NOMO-1 treated with dmso at 0.1 percent for 144 hours (cell line): Measurements from ENCODE around the gene GDF9.

ENCODE experiments used
- DNase-seq: peaks from one replicate; lab custom pipeline; 2025; ENCODE audit not compliant: unreplicated experiment; lab: John Stamatoyannopoulos, UW

The GDF9 gene

GRCh38 chr5:132866342-132867045, at the start of gene GDF9, which contains the start of gene UQCRQ:
TSS of gene GDF9 (minus strand) at chr5:132866469. CDS start at chr5:132864533, 1,936 bp downstream.
TSS of gene UQCRQ (plus strand) at chr5:132866642. CDS start at chr5:132866882, 240 bp downstream.
- DNase-seq, result peak; percentile 99

GRCh38 chr5:132915681-132916080, 49.4 kb upstream of the GDF9 start:
- DNase-seq, result no peak

- DNase-seq, result no peak
These were observed 43.4 kb upstream of the GDF9 start for GRCh38 chr5:132909702-132910101.

GRCh38 chr5:132907161-132907560, 40.9 kb upstream of the GDF9 start:
- no peak for DNase-seq

- DNase-seq, result no peak
These were observed 39.7 kb upstream of the GDF9 start for GRCh38 chr5:132905938-132906337.

GRCh38 chr5:132901730-132902129, 35.5 kb upstream of the GDF9 start:
- no peak for DNase-seq

- no peak for DNase-seq
These were observed 34.8 kb upstream of the GDF9 start for GRCh38 chr5:132901036-132901435.

GRCh38 chr5:132898094-132898493, 31.8 kb upstream of the GDF9 start:
- DNase-seq, result no peak

GRCh38 chr5:132896685-132897084, 30.4 kb upstream of the GDF9 start:
- no peak for DNase-seq

- DNase-seq, result no peak
These were observed 29.5 kb upstream of the GDF9 start for GRCh38 chr5:132895719-132896305.

- DNase-seq, result no peak
These were observed 24.5 kb upstream of the GDF9 start for GRCh38 chr5:132890817-132891216.

GRCh38 chr5:132889501-132889900, 23.2 kb upstream of the GDF9 start:
- DNase-seq, result no peak

GRCh38 chr5:132887283-132887682, 21.0 kb upstream of the GDF9 start:
- no peak for DNase-seq

GRCh38 chr5:132886064-132886823, 20.0 kb upstream of the GDF9 start:
- no peak for DNase-seq

- no peak for DNase-seq
These were observed 18.3 kb upstream of the GDF9 start for GRCh38 chr5:132884548-132884947.

GRCh38 chr5:132883261-132883834, 17.1 kb upstream of the GDF9 start:
- peak; percentile 54 for DNase-seq

- DNase-seq, result no peak
These were observed 11.7 kb upstream of the GDF9 start for GRCh38 chr5:132877938-132878337.

GRCh38 chr5:132877466-132877865, 11.2 kb upstream of the GDF9 start:
- DNase-seq, result no peak

GRCh38 chr5:132876020-132876759, 9.9 kb upstream of the GDF9 start:
- DNase-seq, result no peak

GRCh38 chr5:132873930-132874271, 7.6 kb upstream of the GDF9 start:
- DNase-seq, result no peak
